Smooth muscle cell of the coronary artery (primary cell): ENCODE data around the gene SCN5A. TPM values are rescaled to one million over a fixed set of nuclear protein-coding genes. Genes with fewer than 3 reads are reported as not detected.

ENCODE experiments used
- total RNA-seq: library from RNA; depleted of rRNA; stranded (reverse); fragments of >200 nt; gene quantifications from 2 replicates; pipeline ENCODE4 v1.2.3, GENCODE V29; 2014; ENCODE audit warnings: low replicate concordance

SCN5A gene
- total RNA-seq, result 0.08 TPM in 1 of 2 replicates, not detected in the other

GRCh38 chr3:38649500-38650247 is at the start of gene SCN5A:
Gene SCN5A (minus strand): TSS chr3:38649687. CDS start chr3:38633307, 16,380 bp downstream.

Other genes with a start within 250 kb of the SCN5A start
- gene ACVR2B, start 195.8 kb downstream of the SCN5A start, total RNA-seq, result 1.4 and 2.2 TPM in 2 replicates
- 3.2 and 5.0 TPM in 2 replicates for gene EXOG, start 153.3 kb downstream of the SCN5A start, total RNA-seq
- gene SCN10A, start 166.5 kb upstream of the SCN5A start, total RNA-seq, result not detected in 2 replicates